HEK293T (cell line): ENCODE data around the gene USH1C.
A peak's percentile ranks its signal among the peaks of the same experiment; 100 is the strongest.

Source experiments
- CTCF ChIA-PET: fragments of 350-600 bp; formaldehyde crosslinking; extraction: SDS; loops from one replicate; lab custom pipeline; 2021; ENCODE audit warnings: antibody characterized with exemption, inconsistent platforms; lab: Yijun Ruan, JAX
- POLR2A ChIA-PET: fragments of 350-600 bp; formaldehyde crosslinking; extraction: SDS; loops from one replicate; lab custom pipeline; 2020; ENCODE audit warnings: antibody characterized with exemption, inconsistent platforms; lab: Yijun Ruan, JAX
- DNase-seq: peaks from one replicate; pipeline ENCODE4 v3.0.0; 2012; ENCODE audit warnings: mixed read lengths; ENCODE audit errors: extremely low spot score
- ARNT ChIP-seq: fragments of 450-650 bp; IDR thresholded peaks from 2 replicates; pipeline ENCODE4 v1.6.1; 2017; ENCODE audit warnings: mild to moderate bottlenecking
- BHLHE40 ChIP-seq: fragments of 450-650 bp; IDR thresholded peaks from 2 replicates; pipeline ENCODE4 v1.6.1; 2016; ENCODE audit warnings: mild to moderate bottlenecking, moderate library complexity, borderline replicate concordance
- CTBP1 ChIP-seq: fragments of 450-650 bp; IDR thresholded peaks from 2 replicates; pipeline ENCODE4 v1.6.1; 2016; ENCODE audit warnings: borderline replicate concordance
- ELF4 ChIP-seq: fragments of 450-650 bp; IDR thresholded peaks from 2 replicates; pipeline ENCODE4 v1.6.1; 2017; ENCODE audit warnings: antibody characterized with exemption
- FOXA1 ChIP-seq: fragments of 450-650 bp; IDR thresholded peaks from 2 replicates; pipeline ENCODE4 v1.6.1; 2016; ENCODE audit warnings: mild to moderate bottlenecking
- FOXK2 ChIP-seq: fragments of 450-650 bp; IDR thresholded peaks from 2 replicates; pipeline ENCODE4 v1.6.1; 2016; ENCODE audit warnings: mild to moderate bottlenecking
- FOXM1 ChIP-seq: fragments of 450-650 bp; IDR thresholded peaks from 2 replicates; pipeline ENCODE4 v1.6.1; 2017; ENCODE audit warnings: mild to moderate bottlenecking, borderline replicate concordance
- HDGF ChIP-seq: fragments of 450-650 bp; IDR thresholded peaks from 2 replicates; pipeline ENCODE4 v1.6.1; 2017; ENCODE audit warnings: antibody characterized with exemption, borderline replicate concordance
- L3MBTL2 ChIP-seq: fragments of 450-650 bp; conservative IDR thresholded peaks from 2 replicates; pipeline ENCODE4 v1.6.1; 2016; ENCODE audit warnings: mild to moderate bottlenecking
- LEF1 ChIP-seq: fragments of 450-650 bp; IDR thresholded peaks from 2 replicates; pipeline ENCODE4 v1.6.1; 2017; ENCODE audit warnings: mild to moderate bottlenecking, borderline replicate concordance
- NFRKB ChIP-seq: fragments of 450-650 bp; IDR thresholded peaks from 2 replicates; pipeline ENCODE4 v1.6.1; 2016; ENCODE audit warnings: mild to moderate bottlenecking, moderate library complexity
- SP1 ChIP-seq: fragments of 450-650 bp; IDR thresholded peaks from 2 replicates; pipeline ENCODE4 v1.6.1; 2017
- SUZ12 ChIP-seq: fragments of 450-650 bp; IDR thresholded peaks from 2 replicates; pipeline ENCODE4 v1.6.1; 2016; ENCODE audit warnings: mild to moderate bottlenecking
- TARDBP ChIP-seq: fragments of 450-650 bp; IDR thresholded peaks from 2 replicates; pipeline ENCODE4 v1.6.1; 2016
- ZNF384 ChIP-seq: fragments of 450-650 bp; IDR thresholded peaks from 2 replicates; pipeline ENCODE4 v1.6.1; 2016
- TF ChIP-seq, protein P1 (sequence below): fragments of 450-650 bp; IDR thresholded peaks from 2 replicates; pipeline ENCODE4 v1.6.1; 2016

Gene USH1C

DNA sequence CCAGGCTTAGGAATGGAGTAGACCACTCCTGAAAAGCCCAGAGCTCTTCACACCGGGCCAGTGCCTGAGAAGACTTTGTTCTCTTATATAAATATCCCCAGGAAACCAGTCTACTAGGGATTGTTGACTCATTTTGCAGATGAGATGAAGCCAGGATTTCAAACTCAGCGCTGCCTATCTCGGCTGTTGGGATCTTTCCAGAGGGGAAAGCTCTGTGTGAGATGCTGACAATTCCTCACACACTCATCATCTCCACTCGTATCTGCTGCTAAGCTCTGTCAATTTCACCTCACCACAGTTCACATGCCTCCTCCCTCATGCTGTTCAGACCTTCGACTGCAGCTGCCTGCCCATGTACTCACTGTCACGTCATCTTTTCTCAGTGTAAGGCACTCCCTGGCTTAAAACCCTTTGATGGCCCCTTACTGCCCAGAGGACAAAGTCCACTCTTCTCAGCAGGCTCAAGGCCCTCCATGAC is 12.5 kb downstream of the USH1C start:
- ChIA-PET POLR2A (no interaction called here), CTCF (interaction anchor here (1.0 to 1.3 kb wide), 2 partner anchors 143 to 145 kb away, joined by 3 read pairs; partner anchors contain the start of gene KCNJ11)
- DNase-seq, result no peak
- no peak for TF ChIP-seq SUZ12
- TF ChIP-seq NFRKB, result no peak
- TF ChIP-seq, protein P1, sequence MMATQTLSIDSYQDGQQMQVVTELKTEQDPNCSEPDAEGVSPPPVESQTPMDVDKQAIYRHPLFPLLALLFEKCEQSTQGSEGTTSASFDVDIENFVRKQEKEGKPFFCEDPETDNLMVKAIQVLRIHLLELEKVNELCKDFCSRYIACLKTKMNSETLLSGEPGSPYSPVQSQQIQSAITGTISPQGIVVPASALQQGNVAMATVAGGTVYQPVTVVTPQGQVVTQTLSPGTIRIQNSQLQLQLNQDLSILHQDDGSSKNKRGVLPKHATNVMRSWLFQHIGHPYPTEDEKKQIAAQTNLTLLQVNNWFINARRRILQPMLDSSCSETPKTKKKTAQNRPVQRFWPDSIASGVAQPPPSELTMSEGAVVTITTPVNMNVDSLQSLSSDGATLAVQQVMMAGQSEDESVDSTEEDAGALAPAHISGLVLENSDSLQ, result no peak
- TF ChIP-seq CTBP1, result no peak
- TF ChIP-seq FOXM1, result no peak

DNA sequence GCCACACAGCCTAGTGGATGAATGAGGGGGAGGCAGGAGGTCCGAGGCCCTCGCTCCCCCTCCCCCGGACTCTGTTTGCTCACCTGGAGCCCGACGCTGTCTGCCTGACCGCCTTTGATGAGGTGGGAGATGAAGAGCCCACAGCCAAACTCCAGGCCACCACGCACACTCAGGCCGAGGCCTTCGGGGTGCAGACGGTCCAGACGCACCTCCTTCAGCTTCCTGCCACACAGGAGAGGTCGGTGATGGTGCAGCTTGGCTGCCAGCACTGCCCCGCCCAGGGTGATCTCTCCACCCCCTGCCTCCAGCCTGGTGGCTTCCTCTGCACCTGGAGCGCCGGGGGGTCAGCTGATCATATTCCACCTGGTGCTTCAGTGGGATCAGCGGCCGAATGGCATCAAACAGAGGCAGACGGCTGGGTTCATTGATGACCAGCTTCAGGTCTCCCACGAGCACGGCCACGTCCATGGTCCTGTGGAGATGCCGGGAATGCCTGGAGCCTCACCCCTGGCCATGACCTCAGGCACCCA is 13.1 kb downstream of the USH1C start:
- DNase-seq, result no peak
- TF ChIP-seq SP1 (no peak), LEF1 (no peak), SUZ12 (no peak), ZNF384 (no peak), TARDBP (no peak), CTBP1 (no peak), FOXK2 (no peak), L3MBTL2 (no peak), BHLHE40 (no peak), HDGF (no peak), NFRKB (no peak), ELF4 (no peak), FOXM1 (no peak), ARNT (no peak), FOXA1 (no peak)
- TF ChIP-seq, protein P1, result no peak
- ChIA-PET POLR2A (no interaction called here), CTCF (interaction anchor here (1.3 kb wide), 1 partner anchor 143 kb away, joined by 3 read pairs; the partner anchor contains the start of gene KCNJ11)

DNA sequence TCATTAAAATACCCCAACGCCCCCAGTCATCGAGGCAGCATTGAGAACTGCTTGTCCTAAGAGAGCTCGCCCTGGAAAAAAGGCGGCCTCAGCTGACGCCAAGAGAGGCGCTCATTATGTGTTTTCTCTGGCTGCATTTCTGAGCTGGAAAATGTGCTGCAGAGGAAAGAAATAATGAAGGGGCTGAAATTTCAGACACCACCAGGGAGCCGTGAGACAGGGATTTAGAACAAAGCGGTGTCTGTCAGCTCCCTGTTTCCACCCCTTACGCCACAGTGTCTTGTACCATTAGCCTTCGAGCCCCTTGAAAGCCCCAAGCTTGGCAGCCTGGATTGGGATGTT is 14.4 kb downstream of the USH1C start:
- CTCF ChIA-PET, result interaction anchor here (1.0 to 2.8 kb wide), 2 partner anchors 17 to 146 kb away, joined by 3 to 34 read pairs; partner anchors contain the start of gene OTOG
- TF ChIP-seq FOXK2 (no peak), ELF4 (no peak), SP1 (no peak), L3MBTL2 (no peak), ARNT (no peak), BHLHE40 (no peak), HDGF (no peak), SUZ12 (no peak), CTBP1 (no peak), FOXM1 (no peak), ZNF384 (no peak), NFRKB (no peak)
- TF ChIP-seq, protein P1, result no peak
- no peak for DNase-seq
- POLR2A ChIA-PET, result no interaction called here

DNA sequence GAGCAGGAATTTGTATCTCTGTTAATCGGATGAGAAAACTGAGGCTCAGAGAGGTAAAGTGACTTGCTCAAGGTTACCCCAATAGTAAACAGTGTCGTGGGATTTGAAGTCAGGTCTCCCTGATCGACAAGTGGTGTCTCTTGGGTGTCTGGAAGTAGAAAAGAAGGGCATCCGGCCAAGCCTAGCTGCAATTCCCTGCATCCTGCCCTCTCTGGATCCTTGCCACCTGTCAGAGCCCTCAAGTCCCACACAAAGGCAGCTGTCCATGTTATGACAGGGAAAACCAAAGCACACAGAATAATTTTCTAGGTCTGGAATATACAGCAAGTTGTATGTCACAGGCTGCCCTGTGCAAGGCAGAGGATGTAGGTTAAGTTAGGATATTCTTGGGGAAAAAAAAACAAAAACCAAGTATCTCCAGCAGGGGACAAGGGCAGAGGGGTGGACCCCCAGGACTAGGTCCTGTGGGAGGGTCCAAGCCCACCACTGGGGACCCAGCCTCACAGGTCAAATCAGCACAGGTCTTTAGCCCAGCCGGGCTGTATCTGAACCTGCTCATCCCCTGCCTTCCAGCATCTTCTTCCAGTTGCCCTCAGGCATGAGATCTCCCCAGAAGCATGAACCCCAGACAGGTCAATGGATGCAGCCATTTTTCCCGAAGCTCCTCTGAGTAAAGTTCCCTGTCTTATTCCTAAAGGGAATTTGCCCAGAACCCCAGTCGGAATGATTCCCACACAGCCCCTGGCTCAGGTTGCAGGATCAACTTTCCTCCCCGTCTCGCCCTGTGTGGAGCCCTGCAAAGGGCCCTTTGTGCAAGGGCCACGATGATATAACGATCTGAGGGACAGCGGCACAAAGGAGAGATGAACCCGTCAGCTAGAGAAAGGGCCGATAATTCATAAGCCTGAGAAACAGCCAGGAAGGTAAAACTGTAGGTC is 15.0 kb downstream of the USH1C start:
- ChIA-PET POLR2A (no interaction called here), CTCF (interaction anchor here (1.0 to 2.8 kb wide), 7 partner anchors 16 to 146 kb away, joined by 3 to 34 read pairs (median 9); partner anchors contain the start of genes KCNJ11 and OTOG)
- TF ChIP-seq SP1 (no peak), FOXA1 (no peak), NFRKB (no peak), ZNF384 (no peak), ARNT (no peak), HDGF (no peak), CTBP1 (no peak), LEF1 (no peak), L3MBTL2 (no peak), FOXM1 (no peak), ELF4 (no peak), BHLHE40 (no peak), TARDBP (no peak)
- TF ChIP-seq, protein P1, result no peak
- no peak for DNase-seq

DNA sequence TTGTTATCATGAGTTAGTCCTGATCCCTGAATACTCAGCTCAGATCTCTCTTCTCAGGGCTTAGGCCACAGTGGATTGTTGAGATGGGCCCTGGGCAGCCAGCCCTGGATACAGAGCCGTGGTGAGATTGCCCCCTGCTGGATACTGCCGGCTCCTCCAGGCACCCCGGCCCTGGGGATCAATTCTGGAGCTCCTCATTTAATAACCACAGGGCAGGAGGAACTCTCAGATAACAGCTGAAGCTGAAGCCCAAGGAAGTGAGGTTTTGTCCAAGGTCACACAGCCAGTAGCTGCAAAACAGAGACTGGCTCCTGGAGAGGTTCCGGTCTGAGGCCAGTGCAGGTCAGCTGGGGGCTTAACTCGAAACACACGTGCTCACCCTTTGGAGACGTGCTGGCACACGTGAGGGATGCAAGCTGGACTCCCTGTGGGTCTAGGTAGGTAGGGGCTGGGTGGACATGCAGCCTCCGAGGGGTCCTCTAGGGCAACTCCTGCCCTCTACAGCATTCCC is 16.0 kb downstream of the USH1C start:
- POLR2A ChIA-PET, result interaction anchor here (1.0 kb wide), 1 partner anchor 252 kb away, joined by 3 read pairs; the partner anchor contains the start of gene NUCB2
- TF ChIP-seq ARNT, result no peak
- no peak for TF ChIP-seq FOXK2
- TF ChIP-seq, protein P1, result no peak
- no peak for TF ChIP-seq SP1
- TF ChIP-seq CTBP1, result no peak
- no peak for TF ChIP-seq NFRKB
- no peak for TF ChIP-seq TARDBP
- no peak for TF ChIP-seq SUZ12
- no peak for TF ChIP-seq FOXA1
- TF ChIP-seq HDGF, result no peak
- TF ChIP-seq LEF1, result no peak
- TF ChIP-seq ELF4, result no peak
- TF ChIP-seq L3MBTL2, result no peak
- TF ChIP-seq ZNF384, result no peak
- no peak for TF ChIP-seq BHLHE40
- DNase-seq, result peak; percentile 84
- CTCF ChIA-PET, result interaction anchor here (0.5 to 2.8 kb wide), 29 partner anchors 9 to 295 kb away, joined by 3 to 41 read pairs (median 5); partner anchors contain the start of genes ABCC8, KCNJ11, NCR3LG1 and OTOG
